PC-3 (cell line): ENCODE data around the gene CHSY3.

Experiments used
- CTCF ChIP-seq: fragments of 300-600 bp; sonication (generic); conservative IDR thresholded peaks from 2 replicates; pipeline ENCODE4 v1.5.1; 2017; ENCODE audit warnings: antibody characterized with exemption, low read depth, mild to moderate bottlenecking, low read length
- EZH2 ChIP-seq: fragments of 300-600 bp; sonication (generic); IDR thresholded peaks from one replicate; pipeline ENCODE4 v1.6.1; 2017; ENCODE audit warnings: antibody characterized with exemption, mild to moderate bottlenecking, low read length; ENCODE audit not compliant: unreplicated experiment

GRCh38 chr5:129902816-129903215 lies 1.4 kb upstream of the CHSY3 start:
- TF ChIP-seq CTCF (no peak), EZH2 (no peak)
